HPDE6-E6E7 (cell line): ENCODE measurements around the gene LYZL4.

Source experiments
- DNase-seq: peaks from one replicate; pipeline ENCODE4 v3.0.0; 2011; ENCODE audit warnings: missing footprints; ENCODE audit errors: extremely low spot score

Gene LYZL4

GRCh38 chr3:42425736-42426407, 15.5 kb upstream of the LYZL4 start:
- no peak for DNase-seq

GRCh38 chr3:42424911-42425310, 14.5 kb upstream of the LYZL4 start:
- DNase-seq: no peak

- DNase-seq: no peak
Measured at GRCh38 chr3:42421818-42422796, 11.7 kb upstream of the LYZL4 start.

GRCh38 chr3:42419563-42419962, 9.2 kb upstream of the LYZL4 start:
- no peak for DNase-seq

- DNase-seq: no peak
Measured at GRCh38 chr3:42412526-42413155, 2.2 kb upstream of the LYZL4 start.

- DNase-seq: no peak
Measured at GRCh38 chr3:42411429-42411828, 1.0 kb upstream of the LYZL4 start.

GRCh38 chr3:42408156-42408555, 2.3 kb downstream of the LYZL4 start:
- DNase-seq: no peak

- DNase-seq: no peak
Measured at GRCh38 chr3:42406727-42407450, 3.5 kb downstream of the LYZL4 start.

- DNase-seq: no peak
Measured at GRCh38 chr3:42405857-42406256, 4.6 kb downstream of the LYZL4 start.

GRCh38 chr3:42403737-42404136, 6.7 kb downstream of the LYZL4 start:
- no peak for DNase-seq

- DNase-seq: no peak
Measured at GRCh38 chr3:42402394-42403096, 7.9 kb downstream of the LYZL4 start.

- no peak for DNase-seq
Measured at GRCh38 chr3:42398080-42398479, 12.3 kb downstream of the LYZL4 start.

GRCh38 chr3:42397644-42398043, 12.8 kb downstream of the LYZL4 start:
- no peak for DNase-seq

- DNase-seq: no peak
Measured at GRCh38 chr3:42394579-42395288, 15.7 kb downstream of the LYZL4 start.

- no peak for DNase-seq
Measured at GRCh38 chr3:42387802-42388651, 22.4 kb downstream of the LYZL4 start.

GRCh38 chr3:42381551-42382082, 28.8 kb downstream of the LYZL4 start:
- no peak for DNase-seq

GRCh38 chr3:42377681-42378080, 32.7 kb downstream of the LYZL4 start:
- no peak for DNase-seq

- peak; percentile 5 for DNase-seq
Measured at GRCh38 chr3:42376344-42376798, 34.0 kb downstream of the LYZL4 start.

GRCh38 chr3:42375121-42375800, 35.1 kb downstream of the LYZL4 start:
- DNase-seq: no peak
